ENCODE results near the gene AAK1. TPM values are rescaled to one million over a fixed set of nuclear protein-coding genes. Genes with fewer than 3 reads are reported as not detected.
"Not testable (repeated sequence)": the region's sequence is repeated elsewhere in the genome, so short reads cannot be mapped to it uniquely, and the experiment has no call there.

The AAK1 gene
- total RNA-seq, 2 experiments from 2014 or later, result 77.4 to 79.5 TPM

- intact Hi-C loops (cut with micrococcal nuclease), result no loop called here
- H3K27ac Mint-ChIP-seq, result no peak overlapping the region
- H3K36me3 Mint-ChIP-seq (ENCODE audit: low read depth), result no peaks in the 10 kb centered on the region
- H3K9me3 Mint-ChIP-seq, result no peaks in the 10 kb centered on the region
- CTCF ChIA-PET, result interaction anchor here (0.7 to 1.0 kb wide), 2 partner anchors 15 to 113 kb away, joined by 3 read pairs; no protein-coding TSS in a partner anchor
- H3K4me1 Mint-ChIP-seq (ENCODE audit: low read depth), result peaks cover 46% of the 10 kb centered on the region
- H3K27me3 Mint-ChIP-seq (ENCODE audit: low read depth), result no peaks in the 10 kb centered on the region
- no peak overlapping the region for H3K4me3 Mint-ChIP-seq
- no peak for DNase-seq
Measured at GRCh38 chr2:69677914-69678313, 34.4 kb upstream of the AAK1 start.

- CTCF ChIA-PET, result no interaction called here
- peaks cover 41% of the 10 kb centered on the region for H3K4me1 Mint-ChIP-seq (ENCODE audit: low read depth)
- H3K27ac Mint-ChIP-seq, result no peak overlapping the region
- H3K27me3 Mint-ChIP-seq (ENCODE audit: low read depth), result no peaks in the 10 kb centered on the region
- no peak overlapping the region for H3K4me3 Mint-ChIP-seq
- no peaks in the 10 kb centered on the region for H3K9me3 Mint-ChIP-seq
- DNase-seq, result no peak
- no peaks in the 10 kb centered on the region for H3K36me3 Mint-ChIP-seq (ENCODE audit: low read depth)
- intact Hi-C loops (cut with micrococcal nuclease), result no loop called here
Measured at GRCh38 chr2:69676146-69676545, 32.6 kb upstream of the AAK1 start.

DNA sequence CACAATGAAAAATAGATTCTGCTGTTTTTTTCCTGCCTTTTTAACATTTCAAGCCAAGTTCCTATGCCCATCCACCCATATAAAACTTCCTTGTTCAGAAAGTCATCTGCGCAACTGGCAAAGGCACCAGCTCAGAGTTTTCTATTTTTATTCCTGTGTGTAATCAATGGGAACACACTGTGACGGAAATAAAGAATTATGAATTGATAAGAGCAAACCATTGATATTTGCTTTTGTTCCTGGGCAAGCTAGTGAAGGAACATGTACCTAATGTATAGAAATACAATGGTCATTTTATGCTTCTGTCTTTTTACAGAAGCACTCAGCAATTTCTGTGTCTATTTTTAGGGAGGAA, 30.8 kb upstream of the AAK1 start:
- no peaks in the 10 kb centered on the region for H3K36me3 Mint-ChIP-seq (ENCODE audit: low read depth)
- CTCF ChIA-PET, result interaction anchor here (0.7 to 1.2 kb wide), 2 partner anchors 22 to 109 kb away, joined by 3 to 4 read pairs; no protein-coding TSS in a partner anchor
- H3K4me1 Mint-ChIP-seq (ENCODE audit: low read depth), result peaks cover 28% of the 10 kb centered on the region
- no peak overlapping the region for H3K27ac Mint-ChIP-seq
- no peaks in the 10 kb centered on the region for H3K27me3 Mint-ChIP-seq (ENCODE audit: low read depth)
- no peak for DNase-seq
- no peak overlapping the region for H3K4me3 Mint-ChIP-seq
- no peaks in the 10 kb centered on the region for H3K9me3 Mint-ChIP-seq
- intact Hi-C loops (cut with micrococcal nuclease), result loop anchor here (2.0 kb wide), 1 partner anchor 15 kb away; no protein-coding TSS in a partner anchor

DNA sequence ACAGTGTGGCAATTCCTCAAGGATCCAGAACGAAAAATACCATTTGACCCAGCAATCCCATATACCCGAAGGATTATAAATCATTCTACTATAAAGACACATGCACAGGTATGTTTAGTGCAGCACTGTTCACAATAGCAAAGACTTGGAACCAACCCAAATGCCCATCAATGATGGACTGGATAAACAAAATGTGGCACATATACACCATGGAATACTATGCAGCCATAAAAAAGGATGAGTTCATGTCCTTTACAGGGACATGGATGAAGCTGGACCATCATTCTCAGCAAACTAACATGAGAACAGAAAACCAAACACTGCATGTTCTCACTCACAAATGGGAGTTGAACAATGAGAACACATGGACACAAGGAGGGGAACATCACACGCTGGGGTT, 29.6 kb upstream of the AAK1 start:
- H3K36me3 Mint-ChIP-seq (ENCODE audit: low read depth); H3K27me3 Mint-ChIP-seq (ENCODE audit: low read depth); intact Hi-C loops (cut with micrococcal nuclease); DNase-seq; H3K27ac Mint-ChIP-seq; H3K9me3 Mint-ChIP-seq; H3K4me3 Mint-ChIP-seq: not testable (repeated sequence)
- CTCF ChIA-PET, result interaction anchor here (0.8 to 1.0 kb wide), 2 partner anchors 10 to 108 kb away, joined by 4 to 5 read pairs; no protein-coding TSS in a partner anchor
- peaks cover 28% of the 10 kb centered on the region for H3K4me1 Mint-ChIP-seq (ENCODE audit: low read depth)

GRCh38 chr2:69669666-69670065, 26.1 kb upstream of the AAK1 start:
- DNase-seq, result no peak
- no peaks in the 10 kb centered on the region for H3K27me3 Mint-ChIP-seq (ENCODE audit: low read depth)
- no peaks in the 10 kb centered on the region for H3K36me3 Mint-ChIP-seq (ENCODE audit: low read depth)
- no peak overlapping the region for H3K27ac Mint-ChIP-seq
- no peak overlapping the region for H3K4me3 Mint-ChIP-seq
- intact Hi-C loops (cut with micrococcal nuclease), result no loop called here
- H3K9me3 Mint-ChIP-seq, result no peaks in the 10 kb centered on the region
- H3K4me1 Mint-ChIP-seq (ENCODE audit: low read depth), result peaks cover 20% of the 10 kb centered on the region
- CTCF ChIA-PET, result no interaction called here

DNA sequence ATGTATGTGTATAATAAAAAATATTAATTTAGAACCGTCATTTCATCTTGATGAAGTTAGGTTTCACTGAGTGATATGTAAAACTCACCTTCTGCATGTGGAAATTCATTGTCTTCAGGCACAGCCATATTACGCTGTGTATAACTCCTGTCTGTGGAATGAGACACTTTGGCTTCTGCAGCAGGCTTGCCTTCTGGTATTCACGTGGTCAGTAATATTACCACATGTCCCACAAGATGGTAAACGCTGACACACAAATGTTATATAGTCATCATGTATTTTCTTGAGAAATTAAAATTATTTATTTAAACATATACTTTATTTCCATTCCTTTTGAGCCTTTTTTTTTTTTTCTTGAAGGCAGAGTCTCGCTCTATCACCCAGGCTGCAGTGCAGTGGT, 25.1 kb upstream of the AAK1 start:
- H3K36me3 Mint-ChIP-seq (ENCODE audit: low read depth), result no peaks in the 10 kb centered on the region
- peaks cover 13% of the 10 kb centered on the region for H3K4me1 Mint-ChIP-seq (ENCODE audit: low read depth)
- H3K9me3 Mint-ChIP-seq, result peaks cover 4% of the 10 kb centered on the region
- no peak for DNase-seq
- H3K4me3 Mint-ChIP-seq, result no peak overlapping the region
- no peaks in the 10 kb centered on the region for H3K27me3 Mint-ChIP-seq (ENCODE audit: low read depth)
- intact Hi-C loops (cut with micrococcal nuclease), result no loop called here
- H3K27ac Mint-ChIP-seq, result no peak overlapping the region
- CTCF ChIA-PET, result interaction anchor here (0.7 kb wide), 1 partner anchor 78 kb away, joined by 3 read pairs; no protein-coding TSS in a partner anchor

- DNase-seq, result no peak
- Mint-ChIP-seq H3K4me1 (ENCODE audit: low read depth) (peaks cover 13% of the 10 kb centered on the region), H3K27ac (no peak overlapping the region), H3K9me3 (peaks cover 8% of the 10 kb centered on the region), H3K36me3 (ENCODE audit: low read depth) (no peaks in the 10 kb centered on the region), H3K27me3 (ENCODE audit: low read depth) (no peaks in the 10 kb centered on the region), H3K4me3 (no peak overlapping the region)
- intact Hi-C loops (cut with micrococcal nuclease), result no loop called here
- CTCF ChIA-PET, result no interaction called here
Measured at GRCh38 chr2:69667805-69668382, 24.4 kb upstream of the AAK1 start.

GRCh38 chr2:69665152-69665551, 21.6 kb upstream of the AAK1 start:
- intact Hi-C loops (cut with micrococcal nuclease), result no loop called here
- no peak overlapping the region for H3K27ac Mint-ChIP-seq
- CTCF ChIA-PET, result interaction anchor here (1.4 kb wide), 1 partner anchor 19 kb away, joined by 5 read pairs; no protein-coding TSS in a partner anchor
- DNase-seq, result no peak
- H3K9me3 Mint-ChIP-seq, result peaks cover 8% of the 10 kb centered on the region
- no peaks in the 10 kb centered on the region for H3K36me3 Mint-ChIP-seq (ENCODE audit: low read depth)
- H3K27me3 Mint-ChIP-seq (ENCODE audit: low read depth), result no peaks in the 10 kb centered on the region
- no peak overlapping the region for H3K4me3 Mint-ChIP-seq
- H3K4me1 Mint-ChIP-seq (ENCODE audit: low read depth), result peaks cover 17% of the 10 kb centered on the region

GRCh38 chr2:69663860-69664259, 20.3 kb upstream of the AAK1 start:
- CTCF ChIA-PET, result interaction anchor here (1.0 kb wide), 1 partner anchor 98 kb away, joined by 3 read pairs; no protein-coding TSS in a partner anchor
- intact Hi-C loops (cut with micrococcal nuclease), result no loop called here
- Mint-ChIP-seq H3K4me1 (ENCODE audit: low read depth) (peaks cover 24% of the 10 kb centered on the region), H3K4me3 (no peak overlapping the region), H3K36me3 (ENCODE audit: low read depth) (no peaks in the 10 kb centered on the region), H3K9me3 (peaks cover 8% of the 10 kb centered on the region), H3K27ac (no peak overlapping the region), H3K27me3 (ENCODE audit: low read depth) (no peaks in the 10 kb centered on the region)
- no peak for DNase-seq

- not testable (repeated sequence) for H3K27me3 Mint-ChIP-seq (ENCODE audit: low read depth)
Measured at GRCh38 chr2:69662547-69662946, 19.0 kb upstream of the AAK1 start.

GRCh38 chr2:69660637-69661036, 17.1 kb upstream of the AAK1 start:
- H3K4me3 Mint-ChIP-seq, result no peak overlapping the region
- CTCF ChIA-PET, result interaction anchor here (0.6 to 2.5 kb wide), 4 partner anchors 8 to 279 kb away, joined by 3 to 10 read pairs (median 4); no protein-coding TSS in a partner anchor

More at GRCh38 chr2:69662547-69662946, 19.0 kb upstream of the AAK1 start:
- H3K4me3 Mint-ChIP-seq; intact Hi-C loops (cut with micrococcal nuclease); DNase-seq; H3K9me3 Mint-ChIP-seq; H3K36me3 Mint-ChIP-seq (ENCODE audit: low read depth); H3K27ac Mint-ChIP-seq; CTCF ChIA-PET: not testable (repeated sequence)
- peaks cover 22% of the 10 kb centered on the region for H3K4me1 Mint-ChIP-seq (ENCODE audit: low read depth)

DNA sequence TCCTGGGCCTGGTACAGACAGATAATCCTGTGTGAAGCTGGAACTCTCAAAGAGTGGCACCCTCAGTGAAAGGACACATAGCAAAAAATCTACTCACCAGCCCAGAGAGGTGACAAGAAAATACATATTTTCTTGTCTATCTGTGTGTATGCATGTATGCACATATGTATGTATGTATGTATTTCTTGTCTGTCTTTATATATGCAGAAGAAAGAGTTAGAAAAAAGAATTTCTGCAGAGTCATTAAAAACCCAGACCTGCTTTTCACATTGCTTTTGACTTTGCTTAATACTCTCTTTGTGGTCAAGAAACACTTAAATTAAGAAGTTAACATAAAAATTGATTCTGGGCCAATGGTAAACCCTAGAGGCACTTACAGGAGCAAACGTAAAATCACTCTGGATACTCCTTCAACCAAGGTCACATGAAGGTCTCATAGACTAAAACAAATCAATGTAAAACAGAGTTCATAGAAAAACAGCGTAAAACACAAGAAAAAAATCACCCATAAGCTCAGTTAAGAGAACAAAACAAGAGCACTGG, 16.5 kb upstream of the AAK1 start:
- H3K9me3 Mint-ChIP-seq, result peaks cover 8% of the 10 kb centered on the region
- no peak for DNase-seq
- peaks cover 15% of the 10 kb centered on the region for H3K4me1 Mint-ChIP-seq (ENCODE audit: low read depth)
- CTCF ChIA-PET, result interaction anchor here (0.6 to 2.5 kb wide), 3 partner anchors 95 to 279 kb away, joined by 3 to 10 read pairs (median 4); no protein-coding TSS in a partner anchor
- H3K27ac Mint-ChIP-seq, result no peak overlapping the region
- no peaks in the 10 kb centered on the region for H3K36me3 Mint-ChIP-seq (ENCODE audit: low read depth)
- H3K4me3 Mint-ChIP-seq, result no peak overlapping the region
- intact Hi-C loops (cut with micrococcal nuclease), result no loop called here
- H3K27me3 Mint-ChIP-seq (ENCODE audit: low read depth), result no peaks in the 10 kb centered on the region

More at GRCh38 chr2:69660637-69661036, 17.1 kb upstream of the AAK1 start:
- intact Hi-C loops (cut with micrococcal nuclease), result no loop called here
- no peak for DNase-seq
- no peaks in the 10 kb centered on the region for H3K36me3 Mint-ChIP-seq (ENCODE audit: low read depth)
- H3K4me1 Mint-ChIP-seq (ENCODE audit: low read depth), result peaks cover 15% of the 10 kb centered on the region
- peaks cover 8% of the 10 kb centered on the region for H3K9me3 Mint-ChIP-seq
- H3K27ac Mint-ChIP-seq, result no peak overlapping the region
- H3K27me3 Mint-ChIP-seq (ENCODE audit: low read depth), result no peaks in the 10 kb centered on the region

- Mint-ChIP-seq H3K27me3 (ENCODE audit: low read depth) (no peaks in the 10 kb centered on the region), H3K4me3 (no peak overlapping the region), H3K36me3 (ENCODE audit: low read depth) (no peaks in the 10 kb centered on the region), H3K4me1 (ENCODE audit: low read depth) (peaks cover 15% of the 10 kb centered on the region), H3K9me3 (peaks cover 8% of the 10 kb centered on the region), H3K27ac (no peak overlapping the region)
- intact Hi-C loops (cut with micrococcal nuclease), result no loop called here
- no peak for DNase-seq
- CTCF ChIA-PET, result interaction anchor here (0.6 to 2.5 kb wide), 5 partner anchors 13 to 283 kb away, joined by 3 to 10 read pairs (median 3); no protein-coding TSS in a partner anchor
Measured at GRCh38 chr2:69659349-69659748, 15.8 kb upstream of the AAK1 start.
